Measurements from ENCODE around the gene MLYCD.

MLYCD gene

DNA sequence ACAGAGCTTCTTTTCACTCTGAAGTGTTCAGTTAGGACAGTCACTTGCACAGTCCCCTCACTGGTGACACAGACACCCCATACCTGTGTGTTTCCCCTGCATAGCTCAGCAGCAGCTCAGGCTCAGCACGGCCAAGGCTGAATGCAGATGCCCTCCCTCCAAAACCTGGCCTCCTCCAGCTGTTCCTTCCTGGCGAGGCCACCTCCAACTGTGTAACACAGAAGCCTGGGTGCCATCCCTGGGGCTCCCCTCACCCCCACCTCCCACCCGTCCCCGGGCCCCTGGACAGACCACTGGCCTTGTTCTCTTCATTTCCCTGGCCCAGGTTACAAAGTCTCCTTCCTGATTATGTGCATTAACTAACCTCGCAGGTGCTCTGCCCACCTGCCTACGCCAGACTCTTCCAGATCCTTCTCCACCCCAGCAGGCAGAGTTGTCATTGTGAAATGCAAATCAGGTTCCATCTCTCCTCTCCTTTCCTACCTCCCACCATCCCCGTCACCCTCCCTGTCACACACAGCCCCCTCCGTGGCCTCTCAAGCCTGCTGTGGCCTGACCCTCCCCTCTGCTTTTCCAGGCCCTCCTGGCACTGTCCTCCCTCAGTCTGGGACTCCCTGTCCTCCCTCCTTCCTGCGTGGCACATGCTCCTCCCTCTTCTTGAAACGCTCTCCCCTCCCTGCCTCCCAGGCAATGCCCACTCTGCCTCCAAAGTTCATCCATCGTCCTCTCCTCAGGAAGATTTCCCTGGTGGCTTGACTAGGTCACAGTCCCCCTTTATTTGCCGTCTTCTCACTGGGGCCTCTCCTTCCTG lies 26.4 kb downstream of the MLYCD start:
- no peak for DNase-seq (ENCODE audit: low read depth in 2 of 2)

DNA sequence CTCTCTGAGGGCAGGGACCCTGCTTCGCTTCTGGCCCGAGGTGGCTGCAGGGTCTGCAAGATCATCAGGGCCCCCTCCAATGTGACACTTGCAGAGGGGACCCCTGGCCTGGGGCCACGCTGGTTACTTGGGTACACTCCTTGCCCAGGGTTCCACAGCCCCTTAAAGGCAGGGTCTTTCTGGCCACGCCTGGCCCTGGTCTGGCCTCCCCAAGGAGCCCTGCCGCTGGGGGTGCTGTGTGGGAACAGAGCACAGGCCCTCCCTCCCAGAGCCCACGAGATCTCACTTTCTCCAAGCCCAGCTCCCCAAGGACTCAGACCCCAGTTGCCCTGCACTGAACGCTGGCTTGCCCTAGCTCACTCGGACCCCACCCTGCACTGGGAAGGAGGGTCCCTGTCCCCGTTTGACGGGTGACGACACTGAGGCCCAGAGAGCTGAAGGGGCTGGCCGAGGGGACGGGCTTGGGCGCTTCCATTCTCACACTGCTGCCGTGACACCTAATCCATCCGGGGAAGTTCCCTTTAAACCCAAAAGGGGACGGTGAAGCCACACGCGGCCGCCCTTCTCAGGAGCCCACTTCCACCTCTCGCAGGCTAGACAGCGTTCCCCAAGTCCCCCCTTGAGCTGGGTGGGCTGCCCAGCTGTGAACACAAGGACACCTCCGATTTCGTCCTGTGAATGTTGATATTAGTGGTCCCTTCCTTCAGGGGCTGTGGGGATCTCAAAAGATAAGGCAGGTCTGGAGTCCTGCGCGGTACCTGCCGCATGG lies 27.2 kb downstream of the MLYCD start:
- DNase-seq (ENCODE audit: low read depth in 2 of 2) = no peak

DNA sequence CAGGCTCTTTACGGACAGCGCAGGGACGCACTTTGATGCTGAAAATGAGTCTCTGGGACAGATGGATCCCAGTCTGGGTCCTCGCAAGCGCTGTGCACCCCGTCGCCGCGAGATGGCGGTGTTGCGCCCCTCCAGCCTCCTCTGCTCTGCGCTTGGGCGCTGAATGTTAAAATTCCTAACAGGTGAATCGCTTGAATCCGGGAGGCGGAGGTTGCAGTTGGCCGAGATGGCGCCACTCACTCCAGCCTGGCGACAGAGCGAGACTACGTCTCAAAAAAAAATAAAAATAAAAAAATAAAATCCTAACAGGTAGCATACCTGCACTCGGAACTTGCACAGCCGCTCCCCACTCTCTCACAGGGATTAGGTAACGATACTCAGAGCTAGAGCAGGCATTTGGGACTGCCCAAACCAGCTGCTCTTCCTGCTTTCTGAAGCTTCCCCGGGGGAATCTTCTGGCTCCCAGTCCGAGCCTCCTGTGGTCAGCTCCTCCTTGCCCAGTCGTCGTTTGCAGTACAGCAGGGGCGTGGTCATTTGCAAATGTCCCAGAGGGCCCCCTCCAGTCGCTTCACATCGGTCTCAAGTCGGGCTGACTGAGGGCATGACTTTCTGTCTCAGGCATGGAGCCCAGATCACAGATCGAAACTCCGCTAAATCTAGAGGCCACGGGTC lies 27.9 kb downstream of the MLYCD start:
- peak; percentile 12 to 15 for DNase-seq (ENCODE audit: low read depth in 2 of 2)

DNA sequence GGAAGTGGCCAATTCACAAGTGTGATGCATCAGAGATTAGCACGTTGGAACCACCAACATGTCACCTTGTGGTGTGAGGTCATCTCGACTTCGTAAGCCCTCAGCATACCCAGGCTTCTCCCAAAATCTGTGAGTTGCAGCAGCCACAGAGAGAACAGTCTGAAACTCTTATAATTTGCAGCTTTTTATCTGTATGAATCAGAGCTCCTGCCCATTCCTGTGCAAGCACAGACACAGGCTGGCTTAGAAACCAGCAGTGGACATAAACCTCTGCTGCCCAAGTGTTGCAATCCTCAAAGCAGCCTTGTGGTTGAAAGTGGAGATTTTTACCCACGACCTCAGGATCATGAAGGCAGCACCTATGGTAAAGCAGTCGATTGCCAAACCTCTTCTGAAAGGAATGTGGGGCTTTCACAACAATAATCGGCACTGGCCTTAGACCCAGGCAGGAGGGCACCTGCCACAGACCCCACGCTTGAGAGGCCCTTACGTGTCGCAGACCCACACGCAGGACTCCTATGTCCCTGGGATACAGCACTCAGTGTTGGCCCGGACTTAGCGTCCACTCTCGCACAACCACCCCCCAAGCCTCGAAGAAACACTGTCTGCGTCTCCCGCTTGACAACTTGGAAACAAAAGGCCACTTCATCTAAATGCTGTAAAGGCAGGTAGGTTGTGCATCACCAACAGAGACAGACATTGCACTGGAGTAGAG lies 29.6 kb downstream of the MLYCD start:
- no peak for DNase-seq (ENCODE audit: low read depth in 2 of 2)

DNA sequence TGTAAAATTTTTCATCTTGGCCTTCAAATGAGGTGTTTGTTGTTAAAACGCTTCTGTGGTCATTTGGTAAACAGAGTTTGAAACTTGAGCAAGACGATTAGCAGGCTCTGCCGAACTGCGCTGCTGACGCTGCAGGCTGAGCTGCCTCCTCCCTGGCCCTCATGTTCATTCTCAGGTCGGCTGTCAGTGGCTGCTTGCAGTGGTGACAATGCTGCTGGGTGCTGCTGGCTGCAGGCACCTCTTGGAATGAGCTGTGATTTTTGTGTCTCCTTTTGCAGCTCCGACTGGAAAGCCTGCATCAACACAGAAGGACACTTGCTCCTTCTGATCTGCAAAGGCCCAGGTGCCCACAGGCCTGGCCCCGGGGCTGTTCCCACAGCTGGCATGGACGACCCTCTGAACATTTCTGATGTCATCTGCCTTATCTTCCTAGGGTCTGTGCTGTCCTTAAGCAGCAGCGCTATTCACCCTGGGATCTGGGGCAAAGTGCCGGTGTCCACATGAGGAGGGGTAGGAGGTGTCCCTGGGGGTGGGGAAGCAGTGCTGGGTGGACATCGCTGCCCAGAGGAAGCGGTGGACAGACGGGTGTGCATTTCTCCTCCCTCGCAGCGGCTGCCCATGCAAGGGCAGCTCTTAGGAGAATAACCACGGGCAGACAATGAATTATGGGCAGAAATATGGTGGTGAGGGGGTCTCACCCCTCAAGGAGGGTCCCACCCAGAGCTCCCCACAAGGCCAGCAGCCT lies 31.1 kb downstream of the MLYCD start:
- no peak for DNase-seq (ENCODE audit: low read depth in 2 of 2)

DNA sequence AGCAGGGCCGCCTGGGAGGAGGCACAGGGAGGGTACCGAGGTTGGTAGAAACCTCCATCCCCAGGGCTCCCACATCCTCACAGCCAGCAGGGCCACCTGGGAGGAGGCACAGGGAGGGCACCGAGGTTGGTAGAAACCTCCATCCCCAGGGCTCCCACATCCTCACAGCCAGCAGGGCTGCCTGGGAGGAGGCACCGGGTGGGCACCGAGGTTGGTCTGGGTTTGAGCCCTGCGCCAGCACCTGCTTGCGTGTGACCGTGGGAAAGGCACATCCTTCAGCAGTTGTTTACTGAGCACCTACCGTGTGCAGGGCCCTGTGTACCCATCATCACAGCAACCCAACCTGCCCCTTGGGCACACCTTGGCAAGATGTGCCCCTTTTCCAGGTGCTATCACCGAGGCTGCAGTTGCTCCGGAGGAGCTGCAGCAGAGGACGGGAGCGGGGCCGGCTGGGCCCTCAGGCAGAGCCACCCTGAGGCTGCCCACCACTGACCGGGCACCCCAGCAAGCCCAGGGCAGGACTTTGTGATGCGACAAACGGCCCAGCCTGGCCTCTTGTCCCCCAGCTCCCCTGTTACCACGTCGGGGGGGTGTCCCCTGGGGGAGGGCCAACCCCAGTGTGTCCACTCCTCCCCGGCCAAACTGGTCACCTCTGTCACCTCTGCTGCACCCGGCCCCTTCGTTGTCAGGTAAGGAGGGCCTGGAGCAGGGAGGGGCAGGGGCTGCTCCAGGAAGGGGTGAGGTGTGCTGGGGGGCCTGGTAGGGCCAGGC lies 32.0 kb downstream of the MLYCD start:
- DNase-seq (ENCODE audit: low read depth in 2 of 2) = no peak

DNA sequence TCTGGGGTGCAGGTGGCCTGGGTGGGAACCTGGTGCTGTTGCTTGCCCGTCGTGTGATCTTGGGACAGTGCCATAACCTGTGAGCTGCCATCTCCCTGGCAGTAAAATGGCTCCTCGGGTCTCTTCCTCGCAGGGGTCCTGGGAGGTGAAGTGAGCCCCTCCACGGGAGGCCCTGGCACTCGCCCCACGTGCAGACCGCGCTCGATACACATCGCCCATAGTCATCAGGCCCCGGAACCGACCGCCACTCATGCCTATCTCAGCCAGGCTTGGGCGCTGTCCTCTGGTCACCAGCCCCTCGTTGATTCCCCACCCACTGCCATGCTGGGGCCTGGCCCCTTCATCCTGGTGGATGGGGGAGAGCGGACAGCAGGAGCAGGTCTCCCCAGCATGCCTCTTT lies 32.6 kb downstream of the MLYCD start:
- DNase-seq (ENCODE audit: low read depth in 2 of 2) = no peak

DNA sequence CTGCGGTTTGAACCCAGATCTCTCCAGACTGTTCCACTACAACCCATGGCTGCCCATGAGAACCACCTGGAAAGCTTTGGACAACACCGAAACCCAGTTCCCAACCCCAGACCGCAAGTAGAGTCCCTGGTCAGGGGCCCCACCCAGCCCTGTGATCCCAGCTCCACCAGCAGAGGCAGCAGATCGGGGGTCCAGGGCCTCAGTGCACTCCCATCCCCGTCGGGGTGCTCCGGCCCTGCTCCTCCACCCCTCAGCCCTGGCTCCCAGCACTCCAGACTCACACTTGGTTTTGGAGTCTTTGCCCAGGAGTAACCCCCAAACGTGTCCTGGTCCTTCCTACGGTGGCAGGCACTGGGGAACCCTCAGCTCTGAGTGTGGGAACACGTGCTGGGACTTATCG lies 33.4 kb downstream of the MLYCD start:
- no peak for DNase-seq (ENCODE audit: low read depth in 2 of 2)

DNA sequence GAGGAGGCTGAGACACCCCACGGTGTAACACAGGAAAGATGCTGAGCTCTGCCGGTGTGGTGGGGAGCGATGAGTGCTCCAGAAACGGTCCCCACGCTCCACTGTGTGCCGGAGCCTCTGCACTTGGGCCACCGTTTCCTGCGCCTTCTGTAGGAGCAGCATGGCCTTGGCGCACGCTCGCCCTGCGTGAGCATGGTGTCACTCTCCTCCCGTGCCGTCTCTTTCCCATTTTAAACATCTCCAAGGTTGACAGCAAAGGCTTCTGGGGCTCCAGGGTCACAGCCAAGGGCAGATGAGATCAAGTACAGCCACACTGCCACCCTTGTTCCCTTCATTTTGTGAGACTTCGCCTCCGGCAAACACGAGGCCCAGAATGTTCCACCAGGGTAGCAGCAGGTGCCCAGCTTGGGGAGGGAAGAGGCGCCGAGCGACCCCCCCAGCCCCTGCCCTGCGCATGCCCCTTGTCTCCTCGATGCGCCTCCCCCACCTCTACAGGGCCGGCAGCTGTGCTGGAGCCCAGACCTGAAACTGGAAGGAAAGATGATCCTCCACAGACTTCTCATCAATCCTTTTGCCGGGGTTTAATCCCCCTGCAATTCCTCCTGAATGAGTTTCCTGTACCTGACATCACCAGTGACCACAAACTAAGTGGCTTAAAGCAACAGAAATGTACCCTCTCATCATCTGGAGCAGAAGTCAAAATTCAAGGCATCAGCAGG lies 34.2 kb downstream of the MLYCD start:
- DNase-seq (ENCODE audit: low read depth in 2 of 2) = no peak

DNA sequence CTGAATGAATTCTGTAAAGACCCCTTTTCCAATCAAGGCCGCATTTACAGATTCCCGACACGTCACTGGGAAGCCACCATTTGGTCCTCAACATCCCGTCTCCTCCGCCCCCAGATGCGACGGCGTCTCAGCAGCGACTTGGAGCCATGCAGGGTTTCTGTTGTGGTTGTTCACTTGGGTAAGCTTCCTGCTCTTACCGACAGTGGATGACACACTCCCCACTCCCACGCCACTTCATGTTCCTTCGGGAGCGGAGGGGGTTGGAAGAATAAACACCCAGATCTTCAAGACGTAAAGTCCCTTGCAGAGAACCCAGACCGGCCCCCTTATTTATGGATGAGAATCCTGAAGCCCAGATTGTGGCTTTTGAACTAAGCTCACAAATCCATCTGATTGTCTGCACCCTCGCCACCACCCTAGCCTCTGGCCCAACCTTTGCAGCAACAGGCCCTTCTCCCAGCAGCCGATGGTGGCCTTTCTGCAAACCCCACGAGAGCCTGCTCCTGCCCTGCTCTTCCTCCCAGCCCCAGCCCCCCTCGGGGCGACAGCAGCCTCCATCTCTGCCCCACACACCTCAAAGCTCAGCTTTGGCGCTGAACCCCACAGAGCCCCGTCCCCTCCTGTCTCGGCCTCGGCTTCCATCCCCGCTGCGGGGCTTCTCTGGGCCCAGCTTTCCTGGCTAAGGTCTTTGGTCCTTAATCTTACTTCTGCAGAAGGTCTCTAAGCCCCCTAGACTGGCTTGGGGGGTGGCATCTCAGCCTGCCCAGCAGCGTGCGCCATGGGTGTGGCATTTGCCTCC lies 35.2 kb downstream of the MLYCD start:
- no peak for DNase-seq (ENCODE audit: low read depth in 2 of 2)

DNA sequence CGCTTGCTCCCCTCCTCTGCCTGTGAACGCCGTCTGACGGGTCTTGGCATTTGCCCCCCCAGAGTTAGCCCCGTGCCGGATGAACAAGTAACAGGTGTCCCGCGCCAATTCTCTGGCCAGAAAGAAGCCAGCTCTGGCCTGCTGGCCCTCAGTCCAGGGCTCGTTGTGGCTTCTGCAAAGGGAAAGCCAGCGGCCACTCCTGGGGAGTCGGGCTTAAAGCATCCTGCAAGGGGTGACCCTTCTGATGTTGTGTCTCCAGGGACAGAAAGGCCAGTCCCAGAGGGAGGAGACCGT lies 35.7 kb downstream of the MLYCD start:
- DNase-seq (ENCODE audit: low read depth in 2 of 2) = no peak

DNA sequence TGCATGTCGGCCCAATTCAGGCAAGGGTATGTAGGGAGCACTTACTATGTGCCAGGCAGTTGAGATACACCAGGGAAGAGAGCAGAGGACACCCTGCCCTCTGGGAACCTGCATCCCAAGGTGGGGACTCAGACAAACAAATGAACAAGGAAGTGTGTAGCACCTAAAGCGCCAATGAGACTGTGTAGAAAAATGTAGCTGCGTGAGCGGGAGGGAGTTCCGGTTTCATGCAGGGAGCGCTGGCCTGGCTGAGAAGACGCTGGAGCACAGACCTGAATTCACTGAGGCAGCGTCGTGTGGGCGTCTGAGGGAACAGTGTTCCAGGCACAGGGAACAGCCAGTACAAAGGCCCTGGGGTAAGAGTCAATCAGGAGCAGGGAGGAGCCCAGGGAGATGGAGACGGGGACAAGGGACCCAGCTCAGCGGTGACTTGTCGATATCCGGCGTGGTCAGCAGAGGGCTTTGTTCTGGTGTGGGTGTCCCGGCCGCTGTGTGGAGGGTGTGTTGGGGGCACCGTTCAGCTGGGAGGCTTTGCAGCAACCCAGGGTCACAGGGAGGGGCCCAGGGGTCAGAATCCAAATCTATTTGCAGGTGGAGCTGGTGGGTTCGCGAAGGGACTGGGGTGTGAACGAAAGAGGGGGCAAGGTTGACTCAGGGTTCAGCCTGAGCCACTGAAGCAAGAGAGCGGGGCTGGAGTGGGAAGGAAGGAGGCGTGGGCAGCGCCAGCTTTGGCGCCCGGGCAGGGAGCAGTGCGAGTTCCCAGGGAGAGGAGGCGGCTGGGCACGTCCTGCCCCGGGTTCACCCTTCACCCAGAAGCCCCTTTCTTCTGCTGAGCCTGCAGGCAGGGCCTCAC lies 36.3 kb downstream of the MLYCD start:
- DNase-seq (ENCODE audit: low read depth in 2 of 2) = no peak

DNA sequence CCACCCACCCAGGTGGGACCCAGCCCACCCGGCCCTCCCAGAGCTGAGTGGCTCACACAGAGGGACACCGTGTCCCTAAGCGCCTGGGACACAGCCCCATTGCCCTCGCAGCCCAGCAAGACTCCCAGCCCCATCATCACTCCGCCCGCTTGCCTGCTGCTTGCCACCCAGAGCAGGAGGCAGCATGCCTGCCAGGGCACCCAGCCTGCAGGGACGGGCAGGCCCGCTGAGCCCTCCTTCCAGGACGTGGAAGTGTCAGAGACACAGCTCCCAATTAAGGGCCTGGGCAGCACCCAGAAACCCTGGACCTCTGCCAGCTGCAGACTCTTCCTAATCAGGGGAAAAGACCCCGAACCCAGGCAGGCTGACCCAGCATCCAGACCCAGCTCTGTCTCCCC lies 36.9 kb downstream of the MLYCD start:
- no peak for DNase-seq (ENCODE audit: low read depth in 2 of 2)

DNA sequence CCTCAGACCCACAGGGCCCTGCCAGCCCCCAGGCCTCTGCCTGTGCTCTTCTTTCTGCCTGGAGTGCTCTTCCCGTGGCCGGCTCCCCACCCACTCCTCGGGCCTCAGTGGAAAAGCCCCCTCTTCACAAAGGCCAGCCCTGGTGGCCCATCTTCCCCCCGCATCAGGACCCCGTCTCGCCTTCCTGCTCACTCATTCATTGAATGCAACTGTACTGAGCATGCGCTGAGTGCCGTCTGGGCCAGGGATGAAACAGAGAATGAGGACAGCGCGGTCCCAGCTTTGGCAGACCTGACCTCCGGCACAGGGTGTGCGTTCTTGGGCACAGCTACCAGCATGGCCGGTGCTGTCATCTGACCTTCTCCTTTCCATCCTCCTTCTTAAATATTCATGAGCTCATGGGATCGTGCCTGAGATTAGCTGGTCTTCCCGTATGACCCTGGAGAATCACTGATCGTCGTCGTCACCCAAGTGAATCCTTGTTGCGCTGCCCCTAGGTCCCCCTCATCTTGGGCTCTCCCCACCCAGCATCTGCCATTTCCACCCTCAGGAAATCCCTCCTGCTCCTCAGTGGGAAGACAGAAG lies 37.8 kb downstream of the MLYCD start:
- DNase-seq (ENCODE audit: low read depth in 2 of 2) = no peak

DNA sequence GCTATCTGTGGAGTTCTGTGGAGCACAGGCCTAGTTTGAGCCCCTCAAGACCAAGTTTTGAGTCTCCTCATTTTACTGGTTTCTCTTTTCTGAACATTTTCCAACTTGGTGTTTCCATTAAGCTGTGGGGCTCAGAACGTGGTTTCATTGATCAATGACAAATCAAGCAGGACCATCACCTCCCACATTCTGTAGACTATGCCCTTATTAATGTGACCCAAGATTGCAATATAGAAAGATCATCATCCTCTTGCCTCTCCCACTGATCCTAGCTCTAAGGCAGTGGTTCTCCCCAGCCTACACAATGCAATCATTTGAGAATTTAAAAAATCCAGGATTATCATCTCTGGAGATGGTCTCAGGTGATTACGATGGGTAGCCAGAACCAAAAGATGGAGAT lies 38.4 kb downstream of the MLYCD start:
- no peak for DNase-seq (ENCODE audit: low read depth in 2 of 2)

DNA sequence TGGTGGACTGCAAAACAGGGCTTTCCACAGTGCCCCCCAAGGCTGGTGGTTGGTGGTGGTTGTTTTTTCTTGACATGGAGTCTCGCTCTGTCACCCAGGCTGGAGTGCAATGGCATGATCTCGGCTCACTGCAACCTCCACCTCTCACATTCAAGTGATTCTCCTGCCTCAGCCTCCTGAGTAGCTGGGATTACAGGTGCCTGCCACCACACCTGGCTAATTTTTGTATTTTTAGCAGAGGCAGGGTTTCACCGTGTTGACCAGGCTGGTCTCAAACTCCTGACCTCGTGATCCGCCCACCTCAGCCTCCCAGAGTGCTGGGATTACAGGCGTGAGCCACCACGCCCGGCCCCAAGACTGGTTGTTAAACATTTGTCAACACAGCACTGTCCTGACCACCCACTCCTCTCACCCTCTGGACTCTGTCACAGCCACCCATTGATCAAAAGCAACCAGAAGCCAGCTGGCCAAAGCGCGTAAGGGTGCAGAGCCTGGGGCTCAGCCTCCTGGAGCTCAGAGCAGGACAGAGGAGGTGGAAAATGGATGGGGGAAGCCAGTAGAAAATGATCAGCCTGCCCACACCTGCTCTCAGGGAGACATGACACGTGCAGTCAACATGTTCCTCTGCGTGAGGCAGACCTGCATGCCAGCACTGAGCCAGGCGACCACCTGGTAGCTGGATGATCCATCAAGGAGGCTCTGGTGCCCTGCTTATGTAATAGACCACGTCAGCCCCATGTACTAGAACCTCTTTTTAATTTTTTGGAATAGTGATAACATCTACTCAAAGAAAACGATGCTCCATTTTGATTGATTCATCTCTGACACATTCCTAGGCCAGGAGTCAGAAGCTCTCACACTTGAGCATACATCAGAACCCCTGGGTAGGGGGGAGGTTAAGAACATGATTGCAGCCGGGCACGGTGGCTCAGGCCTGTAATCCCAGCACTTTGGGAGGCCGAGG lies 39.3 kb downstream of the MLYCD start:
- no peak for DNase-seq (ENCODE audit: low read depth in 2 of 2)
